Osteocyte (in vitro differentiated cells): ENCODE data around the gene GNA12. TPM values are rescaled to one million over a fixed set of nuclear protein-coding genes. Genes with fewer than 3 reads are reported as not detected.

Experiments
- DNase-seq: peaks from one replicate; pipeline ENCODE4 v3.0.0; 2021; ENCODE audit warnings: mixed read lengths; ENCODE audit not compliant: unreplicated experiment; ENCODE audit errors: extremely low spot score
- H3K27ac Mint-ChIP-seq: one replicate; pipeline ENCODE4 v1.8.0; 2021; ENCODE audit warnings: mild to moderate bottlenecking, mixed read lengths; ENCODE audit not compliant: unreplicated experiment
- H3K27me3 Mint-ChIP-seq: one replicate; pipeline ENCODE4 v1.8.0; 2021; ENCODE audit warnings: mixed read lengths; ENCODE audit not compliant: unreplicated experiment
- H3K36me3 Mint-ChIP-seq: one replicate; pipeline ENCODE4 v1.8.0; 2021; ENCODE audit warnings: mixed read lengths; ENCODE audit not compliant: unreplicated experiment
- H3K4me1 Mint-ChIP-seq: one replicate; pipeline ENCODE4 v1.8.0; 2021; ENCODE audit warnings: mixed read lengths; ENCODE audit not compliant: unreplicated experiment
- H3K4me3 Mint-ChIP-seq: one replicate; pipeline ENCODE4 v1.8.0; 2021; ENCODE audit warnings: mild to moderate bottlenecking, moderate library complexity, mixed read lengths; ENCODE audit not compliant: unreplicated experiment
- H3K9me3 Mint-ChIP-seq: one replicate; pipeline ENCODE4 v1.8.0; 2021; ENCODE audit warnings: mixed read lengths; ENCODE audit not compliant: unreplicated experiment
- CTCF ChIP-seq: fragments of 200-600 bp; sonication (generic); IDR thresholded peaks from 2 replicates; pipeline ENCODE4 v1.5.0; 2021; ENCODE audit warnings: antibody characterized with exemption, mild to moderate bottlenecking, moderate library complexity
- total RNA-seq: library from RNA; stranded (reverse); gene quantifications from 2 replicates; pipeline ENCODE4 v1.2.1, GENCODE V29; 2021

GNA12 gene
- total RNA-seq, 1 donor from 2014 or later: 69.5 TPM

- no peak for DNase-seq
- TF ChIP-seq CTCF: no peak
- H3K27ac Mint-ChIP-seq: peak overlapping the region; percentile 95
- peaks cover 76% of the 10 kb centered on the region for H3K4me1 Mint-ChIP-seq
- peak overlapping the region; percentile 59 for H3K4me3 Mint-ChIP-seq
- peaks cover 25% of the 10 kb centered on the region for H3K36me3 Mint-ChIP-seq
- H3K27me3 Mint-ChIP-seq: no peaks in the 10 kb centered on the region
- H3K9me3 Mint-ChIP-seq: peaks cover 13% of the 10 kb centered on the region
Measured at GRCh38 chr7:2758673-2759616, 85.2 kb downstream of the GNA12 start.

GRCh38 chr7:2757904-2758672 is 86.0 kb downstream of the GNA12 start:
- Mint-ChIP-seq H3K9me3 (peaks cover 13% of the 10 kb centered on the region), H3K4me3 (peak overlapping the region; percentile 59), H3K36me3 (peaks cover 25% of the 10 kb centered on the region), H3K27me3 (no peaks in the 10 kb centered on the region), H3K27ac (peak overlapping the region; percentile 95), H3K4me1 (peaks cover 71% of the 10 kb centered on the region)
- no peak for TF ChIP-seq CTCF
- DNase-seq: no peak

GRCh38 chr7:2757361-2757903 is 86.7 kb downstream of the GNA12 start:
- no peaks in the 10 kb centered on the region for H3K27me3 Mint-ChIP-seq
- H3K4me1 Mint-ChIP-seq: peaks cover 69% of the 10 kb centered on the region
- H3K9me3 Mint-ChIP-seq: peaks cover 13% of the 10 kb centered on the region
- peak overlapping the region; percentile 95 for H3K27ac Mint-ChIP-seq
- peaks cover 25% of the 10 kb centered on the region for H3K36me3 Mint-ChIP-seq
- H3K4me3 Mint-ChIP-seq: peak overlapping the region; percentile 59
- no peak for TF ChIP-seq CTCF
- no peak for DNase-seq

GRCh38 chr7:2755531-2755930 is 88.6 kb downstream of the GNA12 start:
- H3K36me3 Mint-ChIP-seq: peaks cover 16% of the 10 kb centered on the region
- peaks cover 13% of the 10 kb centered on the region for H3K9me3 Mint-ChIP-seq
- TF ChIP-seq CTCF: no peak
- H3K27ac Mint-ChIP-seq: peak overlapping the region; percentile 3
- H3K4me3 Mint-ChIP-seq: no peak overlapping the region
- no peak for DNase-seq
- H3K27me3 Mint-ChIP-seq: no peaks in the 10 kb centered on the region
- H3K4me1 Mint-ChIP-seq: peaks cover 58% of the 10 kb centered on the region
